ENCODE data around the gene LIF.
A peak's percentile ranks its signal among the peaks of the same experiment; 100 is the strongest.
"Not testable (repeated sequence)": the region's sequence is repeated elsewhere in the genome, so short reads cannot be mapped to it uniquely, and the experiment has no call there.

Gene LIF

GRCh38 chr22:30217698-30218560, 28.6 kb downstream of the LIF start:
- Histone ChIP-seq H3K4me3 (no peak overlapping the region), H3K27ac (peak overlapping the region in 12 of 21 experiments; percentile 2 to 76 (median 42))

DNA sequence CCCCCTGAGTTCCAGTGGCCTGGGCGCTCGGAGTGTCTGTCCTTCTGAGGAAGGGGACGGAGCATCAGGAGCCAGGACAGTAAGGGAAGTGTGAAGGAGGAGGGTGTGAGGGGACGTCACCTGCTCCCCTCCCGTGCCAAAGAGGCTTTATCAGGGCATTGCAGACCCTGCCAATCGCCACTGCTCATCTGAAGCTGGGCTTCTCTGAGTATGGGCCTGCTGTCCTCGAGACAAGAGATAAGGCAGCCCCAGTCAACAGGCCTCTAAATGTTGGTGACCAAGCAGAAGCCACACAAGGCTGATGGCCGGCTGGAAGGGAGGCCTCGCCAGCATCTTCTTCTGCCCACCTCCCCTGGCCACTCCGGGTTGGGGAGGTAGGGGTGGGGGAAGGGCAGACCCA, 29.8 kb downstream of the LIF start:
- Histone ChIP-seq H3K27ac (peak overlapping the region in 1 of 21 experiments; percentile 76), H3K4me3 (no peak overlapping the region)

- not testable (repeated sequence) for H3K27ac ChIP-seq, H3K4me3 ChIP-seq
These were observed 30.3 kb downstream of the LIF start for GRCh38 chr22:30216272-30216671.

DNA sequence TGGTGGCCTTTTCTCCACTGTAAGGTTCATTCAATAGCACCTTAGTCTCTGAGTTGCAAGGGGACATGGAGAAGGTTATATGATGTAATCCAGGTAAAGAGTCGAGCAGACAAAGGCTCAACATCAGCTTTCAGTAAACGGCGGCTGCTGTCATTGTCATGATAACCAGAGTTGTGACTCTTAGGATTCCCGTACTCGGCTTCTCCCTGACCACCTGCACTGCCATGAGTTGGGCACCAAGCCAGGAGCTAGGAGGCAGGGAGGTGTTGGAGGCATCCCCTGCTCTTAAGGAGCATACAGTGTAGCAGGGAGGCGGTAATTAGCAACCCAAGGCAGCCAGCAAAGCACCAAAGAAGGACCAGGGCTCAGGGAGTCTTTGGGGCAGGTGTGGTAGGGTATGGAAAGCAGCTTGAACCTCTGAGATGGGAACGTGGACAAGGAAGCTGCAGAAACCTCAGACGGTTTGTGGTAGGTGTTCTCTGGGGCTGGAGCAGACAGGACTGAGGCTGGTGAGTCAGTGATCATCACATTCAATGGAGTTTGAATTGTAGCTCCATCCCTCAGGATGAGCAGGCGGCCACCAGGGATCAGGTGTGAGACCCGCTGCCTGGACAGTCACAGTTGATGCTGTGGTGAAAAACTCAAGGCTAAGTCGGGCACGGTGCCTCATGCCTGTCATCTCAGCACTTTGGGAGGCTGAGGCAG, 31.7 kb downstream of the LIF start:
- H3K27ac ChIP-seq, result no peak overlapping the region

GRCh38 chr22:30212996-30213441, 33.5 kb downstream of the LIF start:
- H3K27ac ChIP-seq, result peak overlapping the region in 14 of 21 experiments; percentile 2 to 67 (median 46)
- H3K4me3 ChIP-seq, result no peak overlapping the region

More for the DNA sequence above, 31.7 kb downstream of the LIF start:
- H3K4me3 ChIP-seq, result no peak overlapping the region

- Histone ChIP-seq H3K27ac (peak overlapping the region in 15 of 21 experiments; percentile 1 to 67 (median 47)), H3K4me3 (no peak overlapping the region)
These were observed 34.1 kb downstream of the LIF start for GRCh38 chr22:30212363-30212995.

- Histone ChIP-seq H3K4me3 (no peak overlapping the region), H3K27ac (peak overlapping the region in 2 of 21 experiments; percentile 17 to 48)
These were observed 35.3 kb downstream of the LIF start for GRCh38 chr22:30211124-30211820.

GRCh38 chr22:30210235-30210909, 36.2 kb downstream of the LIF start:
- Histone ChIP-seq H3K27ac (peak overlapping the region in 6 of 21 experiments; percentile 4 to 86 (median 48)), H3K4me3 (no peak overlapping the region)

- no peak overlapping the region for H3K4me3 ChIP-seq
- H3K27ac ChIP-seq, result peak overlapping the region in 16 of 21 experiments; percentile 8 to 86 (median 70)
These were observed 36.9 kb downstream of the LIF start for GRCh38 chr22:30209642-30210041.

DNA sequence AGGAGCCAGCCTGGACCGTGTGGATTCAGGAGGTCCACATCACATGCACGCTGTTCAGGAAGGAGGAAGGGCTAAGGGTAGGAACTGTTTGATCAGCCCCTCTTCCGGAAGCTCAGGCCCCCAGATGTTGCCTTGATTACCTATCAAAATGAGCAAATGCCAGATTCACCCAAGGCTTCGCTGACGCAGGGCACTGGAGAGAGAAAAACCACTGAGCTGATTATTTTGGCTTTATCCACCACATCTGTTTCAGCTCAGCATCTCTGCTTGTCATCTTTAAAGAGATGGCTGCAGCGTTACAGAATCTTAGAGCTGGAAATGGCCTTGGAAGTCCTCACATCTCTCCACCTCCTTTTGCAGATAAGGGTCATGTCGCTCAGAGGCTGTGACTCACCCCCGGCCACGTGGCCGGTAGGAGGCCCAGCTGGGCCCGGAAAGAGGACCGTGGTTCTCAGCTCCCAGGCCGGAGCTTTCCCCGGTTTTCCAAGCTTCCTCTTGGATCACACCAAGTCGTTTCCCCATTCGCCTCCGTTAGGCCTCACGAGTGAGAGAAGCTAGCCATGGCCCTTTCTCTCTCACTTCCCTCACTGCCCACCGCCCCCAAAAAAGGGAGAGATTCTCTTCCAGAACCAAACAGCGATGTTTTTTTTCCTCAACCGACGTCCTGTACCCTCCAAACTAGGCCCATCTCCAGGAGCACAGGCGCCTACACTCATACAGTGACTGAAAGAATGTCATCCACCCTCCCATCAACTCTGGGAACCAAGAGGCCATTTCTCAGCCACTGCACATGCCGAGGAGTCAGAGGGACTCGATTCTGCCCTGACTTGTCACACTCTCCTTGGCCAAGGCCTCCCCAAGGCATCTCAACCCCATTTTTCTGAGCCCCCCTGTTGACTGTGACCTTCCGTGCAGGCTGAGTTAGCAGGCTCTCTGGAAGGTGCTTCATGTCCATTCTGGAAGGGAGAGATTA, 37.6 kb downstream of the LIF start:
- peak overlapping the region in 19 of 21 experiments; percentile 8 to 86 (median 67) for H3K27ac ChIP-seq

DNA sequence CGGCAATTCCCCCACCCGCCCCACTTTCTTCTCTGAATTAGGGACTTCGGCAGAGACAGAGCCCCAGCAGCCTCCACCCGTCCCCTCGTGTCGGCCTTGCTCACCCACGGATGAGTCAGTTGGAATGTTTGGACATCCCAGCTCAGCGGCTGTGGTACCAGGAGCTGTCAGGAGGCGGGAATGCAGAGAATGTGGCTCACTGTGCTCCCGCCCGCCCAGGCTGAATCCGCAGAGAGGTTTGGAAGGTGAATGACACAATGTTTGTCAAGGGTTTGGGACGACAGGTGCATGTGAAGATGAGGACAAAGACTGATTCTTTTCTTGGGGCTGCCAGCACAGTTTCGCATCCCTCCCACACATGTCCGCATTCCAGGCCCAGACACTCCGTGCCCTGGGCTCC, 39.6 kb downstream of the LIF start:
- peak overlapping the region in 18 of 21 experiments; percentile 14 to 86 (median 56) for H3K27ac ChIP-seq
- H3K4me3 ChIP-seq, result no peak overlapping the region

More for the DNA sequence above, 37.6 kb downstream of the LIF start:
- no peak overlapping the region for H3K4me3 ChIP-seq

DNA sequence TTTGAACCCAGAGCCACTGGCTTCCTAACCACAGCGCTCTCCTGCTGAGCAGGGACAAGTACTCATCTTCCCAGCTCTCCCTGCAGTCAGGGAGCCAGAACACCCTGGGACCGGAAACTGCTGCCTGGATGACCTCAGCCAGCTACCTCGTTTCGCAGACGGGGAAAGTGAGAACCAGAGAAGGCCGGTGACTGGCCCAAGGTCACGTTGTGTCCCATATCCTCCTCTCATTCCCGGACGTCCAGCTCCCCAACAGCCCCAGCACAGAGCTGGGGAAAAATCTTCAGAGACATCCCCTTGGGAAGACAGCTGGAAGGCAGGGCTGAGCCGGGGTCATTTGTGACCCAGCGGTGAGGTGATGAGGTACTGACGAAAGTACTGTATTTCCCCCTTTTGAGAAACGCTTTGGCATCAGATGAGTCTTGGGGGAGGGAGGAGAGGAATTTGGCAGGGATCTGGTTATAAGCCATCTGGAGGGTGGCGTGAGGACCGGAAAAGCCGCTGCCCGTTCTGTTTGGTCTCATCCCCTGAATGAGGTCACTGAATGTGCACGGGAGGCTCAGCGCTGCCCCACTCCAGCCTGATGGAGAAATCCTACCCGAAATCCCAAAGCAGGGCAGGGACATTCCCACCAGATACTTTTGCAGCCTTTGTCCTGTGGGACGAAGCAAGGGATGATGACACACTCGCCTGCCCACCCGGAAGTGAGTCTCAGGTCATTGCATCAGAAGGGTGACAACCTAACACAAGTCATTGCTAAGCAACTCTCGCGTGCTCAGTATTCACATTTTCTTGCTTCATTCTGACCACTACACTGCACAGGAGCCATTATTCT, 41.1 kb downstream of the LIF start:
- Histone ChIP-seq H3K27ac (peak overlapping the region in 18 of 21 experiments; percentile 15 to 86 (median 56)), H3K4me3 (no peak overlapping the region)

- H3K27ac ChIP-seq, result peak overlapping the region in 18 of 21 experiments; percentile 15 to 86 (median 59)
- no peak overlapping the region for H3K4me3 ChIP-seq
These were observed 41.8 kb downstream of the LIF start for GRCh38 chr22:30204742-30205111.

DNA sequence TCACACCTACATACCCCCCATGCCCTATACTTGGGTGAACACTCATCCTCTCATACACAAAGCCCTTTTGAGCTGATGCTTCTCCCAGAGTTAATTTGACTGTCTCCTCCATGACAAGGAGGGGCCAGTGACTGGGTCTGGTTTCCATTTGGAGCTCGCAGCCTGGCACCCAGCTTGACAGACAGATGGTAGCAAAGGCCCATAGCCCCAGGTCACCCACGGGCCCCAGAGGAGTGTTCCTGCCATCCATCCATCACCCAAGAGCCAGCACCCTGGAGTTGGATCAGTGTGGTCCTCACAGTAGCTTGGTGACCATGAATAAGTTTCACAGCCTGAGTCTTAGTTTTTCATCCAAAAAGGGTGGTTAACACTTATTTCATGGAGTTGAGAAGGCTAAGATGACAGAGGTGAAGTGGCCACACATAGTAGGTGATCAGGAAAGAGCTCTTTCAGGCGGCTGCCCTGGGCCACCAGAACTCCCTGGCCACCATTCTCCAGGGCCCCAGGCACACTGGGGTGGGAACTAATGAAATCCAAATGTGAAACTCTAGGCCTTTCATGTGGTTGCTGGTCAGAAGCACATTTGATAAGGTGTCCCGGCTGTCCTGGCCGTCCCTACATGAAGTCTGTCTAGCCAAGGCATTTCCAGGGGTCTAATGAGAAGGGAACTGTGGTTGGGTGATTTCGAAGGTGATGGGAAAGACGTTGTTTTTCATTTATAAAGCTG, 42.4 kb downstream of the LIF start:
- H3K4me3 ChIP-seq, result no peak overlapping the region
- H3K27ac ChIP-seq, result peak overlapping the region in 18 of 21 experiments; percentile 15 to 86 (median 54)

DNA sequence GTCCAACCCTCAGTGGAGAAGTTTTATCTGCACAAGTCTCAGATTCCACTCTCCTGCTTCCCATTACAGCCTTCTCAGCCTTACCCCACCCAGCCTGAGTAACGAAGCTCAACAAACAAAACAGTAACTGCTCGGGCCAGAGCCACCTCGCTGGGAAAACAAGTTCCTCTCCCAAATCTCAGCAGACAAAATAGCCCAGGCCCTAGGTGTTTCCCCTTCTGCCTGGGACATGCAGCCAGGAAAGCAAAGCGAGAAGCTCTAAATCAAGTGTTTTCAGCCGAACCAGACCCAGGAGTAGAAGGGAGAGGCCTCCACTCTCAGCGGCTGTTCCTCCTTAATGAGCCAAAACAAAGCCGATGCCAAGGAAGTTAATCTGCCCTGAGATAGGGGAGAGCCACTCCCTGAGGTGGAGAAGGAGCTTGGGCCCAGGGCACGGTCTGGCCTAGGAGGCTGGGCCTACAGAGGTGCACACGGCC, 44.0 kb downstream of the LIF start:
- peak overlapping the region in 19 of 21 experiments; percentile 4 to 85 (median 67) for H3K27ac ChIP-seq
- H3K4me3 ChIP-seq, result no peak overlapping the region

DNA sequence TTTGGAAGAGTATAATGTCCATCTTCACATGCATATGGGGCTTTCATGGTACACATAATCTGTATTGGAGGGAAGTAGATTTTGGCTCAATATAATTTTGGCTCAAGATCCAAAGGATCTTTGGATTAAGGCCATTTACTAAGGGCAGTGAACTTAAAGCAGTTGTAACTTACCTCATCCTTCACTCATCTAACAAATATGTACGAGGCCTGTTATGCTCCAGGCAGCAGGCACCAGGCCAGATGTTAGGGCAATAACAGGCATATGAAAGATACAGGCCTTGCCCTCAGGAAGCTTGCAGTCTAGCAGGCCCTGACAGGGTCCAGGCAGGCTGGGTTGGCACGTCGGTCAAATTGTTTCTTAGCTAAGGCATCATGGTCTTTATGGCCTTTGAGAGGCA, 44.6 kb downstream of the LIF start:
- Histone ChIP-seq H3K4me3 (no peak overlapping the region), H3K27ac (peak overlapping the region in 17 of 21 experiments; percentile 4 to 85 (median 68))
